ENCODE measurements around the gene QPCT. TPM values are rescaled to one million over a fixed set of nuclear protein-coding genes. Genes with fewer than 3 reads are reported as not detected.

The QPCT gene
- total RNA-seq, 1 donor from 2014 or later: 2.1 TPM

DNA sequence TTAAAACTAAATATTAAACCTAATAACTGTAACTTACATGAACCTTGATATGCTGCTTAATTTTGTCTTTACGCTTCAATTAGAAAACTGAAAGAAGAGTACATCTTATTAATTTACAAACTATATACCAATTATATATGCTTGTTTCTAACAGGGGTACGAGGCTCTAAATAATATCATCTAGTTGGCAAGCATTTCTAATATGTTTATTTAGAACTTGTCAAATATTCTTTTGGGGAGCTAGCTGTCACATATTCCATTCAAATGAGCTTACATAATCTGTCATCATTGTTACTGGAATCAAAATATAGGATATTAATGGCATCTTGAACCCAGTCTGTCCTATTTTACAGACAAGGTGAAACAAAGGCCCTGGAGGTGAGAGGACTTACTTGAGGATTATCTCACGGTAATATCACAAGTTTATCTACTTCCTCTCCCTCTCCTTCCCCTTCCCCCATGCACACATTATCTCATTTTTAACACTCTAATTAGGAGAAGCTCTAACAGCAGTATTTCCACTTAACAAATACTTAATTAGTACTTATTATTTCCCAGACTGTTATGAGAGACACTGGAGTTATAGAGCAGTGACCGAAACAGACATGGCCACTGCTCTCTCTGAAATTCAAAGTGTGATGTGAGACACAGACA lies 23.3 kb upstream of the QPCT start:
- H3K27me3 Mint-ChIP-seq: no peaks in the 10 kb centered on the region
- intact Hi-C loops (cut with micrococcal nuclease): loop anchor here (1.0 to 5.0 kb wide), 2 partner anchors 10 to 1056 kb away; partner anchors contain the start of gene ATL2
- peaks cover 22% of the 10 kb centered on the region for H3K36me3 Mint-ChIP-seq (ENCODE audit: low read depth)
- H3K4me3 Mint-ChIP-seq: peak overlapping the region; percentile 33
- ChIA-PET CTCF (interaction anchor here (1.4 to 1.9 kb wide), 2 partner anchors 69 to 75 kb away, joined by 5 to 6 read pairs; no protein-coding TSS in a partner anchor), POLR2A (interaction anchor here (0.6 to 2.8 kb wide), 2 partner anchors 25 to 69 kb away, joined by 8 to 9 read pairs; no protein-coding TSS in a partner anchor)
- TF ChIP-seq, protein P1, sequence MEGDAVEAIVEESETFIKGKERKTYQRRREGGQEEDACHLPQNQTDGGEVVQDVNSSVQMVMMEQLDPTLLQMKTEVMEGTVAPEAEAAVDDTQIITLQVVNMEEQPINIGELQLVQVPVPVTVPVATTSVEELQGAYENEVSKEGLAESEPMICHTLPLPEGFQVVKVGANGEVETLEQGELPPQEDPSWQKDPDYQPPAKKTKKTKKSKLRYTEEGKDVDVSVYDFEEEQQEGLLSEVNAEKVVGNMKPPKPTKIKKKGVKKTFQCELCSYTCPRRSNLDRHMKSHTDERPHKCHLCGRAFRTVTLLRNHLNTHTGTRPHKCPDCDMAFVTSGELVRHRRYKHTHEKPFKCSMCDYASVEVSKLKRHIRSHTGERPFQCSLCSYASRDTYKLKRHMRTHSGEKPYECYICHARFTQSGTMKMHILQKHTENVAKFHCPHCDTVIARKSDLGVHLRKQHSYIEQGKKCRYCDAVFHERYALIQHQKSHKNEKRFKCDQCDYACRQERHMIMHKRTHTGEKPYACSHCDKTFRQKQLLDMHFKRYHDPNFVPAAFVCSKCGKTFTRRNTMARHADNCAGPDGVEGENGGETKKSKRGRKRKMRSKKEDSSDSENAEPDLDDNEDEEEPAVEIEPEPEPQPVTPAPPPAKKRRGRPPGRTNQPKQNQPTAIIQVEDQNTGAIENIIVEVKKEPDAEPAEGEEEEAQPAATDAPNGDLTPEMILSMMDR (IDR thresholded peaks at IDR 0.05): no peak
- peaks cover 71% of the 10 kb centered on the region for H3K4me1 Mint-ChIP-seq
- peak overlapping the region; percentile 60 for H3K27ac Mint-ChIP-seq
- DNase-seq: no peak
- no peaks in the 10 kb centered on the region for H3K9me3 Mint-ChIP-seq
- no peak for ATAC-seq (ENCODE audit: low read depth)

DNA sequence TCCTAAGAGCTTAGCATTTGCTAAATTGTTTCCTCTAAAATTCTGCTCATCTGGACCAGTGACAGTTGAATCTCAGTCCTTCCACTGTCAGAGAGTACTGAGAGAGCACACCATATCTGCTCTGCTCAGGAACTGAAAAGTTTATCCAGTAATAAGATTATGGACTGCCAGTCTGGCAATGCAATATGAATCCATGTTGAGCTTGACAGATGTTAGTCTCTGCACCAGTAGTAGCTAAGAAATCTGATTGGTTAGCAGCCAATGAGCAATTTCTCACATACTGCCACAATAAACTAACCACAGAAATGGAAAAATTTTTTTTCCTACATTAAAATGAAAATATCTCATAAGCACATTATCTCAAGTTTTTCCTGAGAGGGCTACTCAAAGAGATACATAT lies 22.1 kb upstream of the QPCT start:
- ChIA-PET CTCF (interaction anchor here (0.9 to 1.7 kb wide), 2 partner anchors 64 to 74 kb away, joined by 4 to 7 read pairs; no protein-coding TSS in a partner anchor), POLR2A (interaction anchor here (2.0 to 4.2 kb wide), 4 partner anchors 8 to 91 kb away, joined by 6 to 37 read pairs (median 20); partner anchors contain the start of genes CEBPZ and NDUFAF7)
- ATAC-seq (ENCODE audit: low read depth) (no peak), DNase-seq (no peak)
- intact Hi-C loops (cut with micrococcal nuclease): loop anchor here (5.0 kb wide), 1 partner anchor 1055 kb away; the partner anchor contains the start of gene ATL2
- H3K36me3 Mint-ChIP-seq (ENCODE audit: low read depth): peaks cover 14% of the 10 kb centered on the region
- no peaks in the 10 kb centered on the region for H3K27me3 Mint-ChIP-seq
- H3K27ac Mint-ChIP-seq: peak overlapping the region; percentile 53
- peaks cover 65% of the 10 kb centered on the region for H3K4me1 Mint-ChIP-seq
- TF ChIP-seq, protein P1 (IDR thresholded peaks at IDR 0.05): no peak
- H3K4me3 Mint-ChIP-seq: peak overlapping the region; percentile 41
- no peaks in the 10 kb centered on the region for H3K9me3 Mint-ChIP-seq

- no peaks in the 10 kb centered on the region for H3K9me3 Mint-ChIP-seq
- POLR2A ChIA-PET: interaction anchor here (0.8 to 4.2 kb wide), 10 partner anchors 9 to 92 kb away, joined by 3 to 37 read pairs (median 6); partner anchors contain the start of genes CEBPZ, NDUFAF7 and QPCT
- TF ChIP-seq, protein P1 (IDR thresholded peaks at IDR 0.05): no peak
Measured at GRCh38 chr2:37323176-37323780, 21.2 kb upstream of the QPCT start.

DNA sequence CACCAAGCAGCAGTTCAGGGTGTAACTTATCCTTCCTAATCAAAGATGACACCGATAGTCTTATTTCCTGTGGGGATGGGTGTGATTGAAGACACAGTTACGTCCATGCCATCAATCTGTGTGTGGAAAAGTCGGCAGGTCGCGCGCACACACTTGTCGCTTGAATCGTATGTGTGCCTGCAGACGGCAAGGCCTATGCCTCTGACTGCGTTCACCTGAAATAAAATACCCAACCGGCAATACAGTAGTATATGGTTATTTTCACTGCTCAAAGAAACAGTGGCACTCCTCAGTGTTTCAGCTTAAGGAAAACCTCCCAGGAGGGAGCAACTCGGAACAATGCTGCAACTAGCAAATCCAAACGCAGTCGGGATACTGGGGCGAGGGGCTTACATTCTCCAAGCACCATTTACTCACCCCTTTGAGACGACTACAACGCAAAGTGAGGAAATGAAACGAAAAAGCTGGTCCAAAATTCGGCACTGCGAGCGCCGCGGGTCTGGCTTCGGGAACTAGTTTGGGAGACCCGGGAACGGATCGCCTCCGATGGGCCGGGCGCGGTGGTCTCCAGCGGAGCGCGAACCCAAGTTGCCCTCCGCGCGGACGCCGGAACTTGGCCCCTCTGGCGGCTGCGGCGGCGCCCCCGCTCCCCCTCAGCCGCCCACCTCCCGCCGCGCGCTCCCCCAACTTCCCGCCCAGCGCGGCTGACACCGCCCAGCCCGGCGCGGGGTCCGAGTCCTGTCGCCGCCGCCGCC lies 20.5 kb upstream of the QPCT start:
- ChIA-PET POLR2A (interaction anchor here (0.7 to 4.2 kb wide), 18 partner anchors 9 to 1427 kb away, joined by 3 to 37 read pairs (median 5); partner anchors contain the start of genes CEBPZ, NDUFAF7, QPCT and SRSF7), CTCF (interaction anchor here (0.7 to 1.7 kb wide), 2 partner anchors 19 to 73 kb away, joined by 4 to 7 read pairs; no protein-coding TSS in a partner anchor)
- DNase-seq (peak; percentile 53), ATAC-seq (ENCODE audit: low read depth) (peak; percentile 23)
- Mint-ChIP-seq H3K27me3 (no peaks in the 10 kb centered on the region), H3K27ac (peak overlapping the region; percentile 96), H3K9me3 (no peaks in the 10 kb centered on the region), H3K4me3 (peak overlapping the region; percentile 97), H3K4me1 (peaks cover 49% of the 10 kb centered on the region), H3K36me3 (ENCODE audit: low read depth) (peaks cover 9% of the 10 kb centered on the region)
- TF ChIP-seq, protein P1 (IDR thresholded peaks at IDR 0.05): no peak
- intact Hi-C loops (cut with micrococcal nuclease): loop anchor here (1.0 to 5.0 kb wide), 5 partner anchors 21 to 1426 kb away; partner anchors contain the start of genes ATL2 and QPCT

More at GRCh38 chr2:37323176-37323780, 21.2 kb upstream of the QPCT start:
- ATAC-seq (ENCODE audit: low read depth) (no peak), DNase-seq (no peak)
- intact Hi-C loops (cut with micrococcal nuclease): loop anchor here (5.0 kb wide), 1 partner anchor 1054 kb away; the partner anchor contains the start of gene ATL2
- H3K36me3 Mint-ChIP-seq (ENCODE audit: low read depth): peaks cover 9% of the 10 kb centered on the region
- peak overlapping the region; percentile 97 for H3K4me3 Mint-ChIP-seq
- CTCF ChIA-PET: interaction anchor here (0.7 to 1.7 kb wide), 3 partner anchors 20 to 73 kb away, joined by 4 to 7 read pairs (median 4); no protein-coding TSS in a partner anchor
- no peaks in the 10 kb centered on the region for H3K27me3 Mint-ChIP-seq
- peaks cover 56% of the 10 kb centered on the region for H3K4me1 Mint-ChIP-seq
- peak overlapping the region; percentile 96 for H3K27ac Mint-ChIP-seq
